Stimulated activated CD4-positive, alpha-beta T cell treated with anti-CD3 and anti-CD28 coated beads, Interleukin-1b, Interleukin-23, amount 100 ng/mL, for 24 hours (primary cell): ENCODE measurements around the gene SHISAL2A.
"Not testable (repeated sequence)": the region's sequence is repeated elsewhere in the genome, so short reads cannot be mapped to it uniquely, and the experiment has no call there.

ENCODE experiments used
- DNase-seq, 4 experiments: peaks; one replicate each; pipeline ENCODE4 v3.0.0-alpha.2; 2020; ENCODE audit warnings: low read depth in 4 of 4, low spot score in 1 of 4

SHISAL2A gene

GRCh38 chr1:52681136-52681535, 48.2 kb downstream of the SHISAL2A start:
- DNase-seq = no peak

- no peak for DNase-seq
These were observed 50.5 kb downstream of the SHISAL2A start for GRCh38 chr1:52683367-52683940.

- no peak for DNase-seq
These were observed 51.6 kb downstream of the SHISAL2A start for GRCh38 chr1:52684545-52684944.

GRCh38 chr1:52686261-52686751, 53.3 kb downstream of the SHISAL2A start:
- DNase-seq = peak; percentile 36 to 57 (median 52)

GRCh38 chr1:52686830-52687229, 53.9 kb downstream of the SHISAL2A start:
- no peak for DNase-seq

GRCh38 chr1:52691821-52692220, 58.9 kb downstream of the SHISAL2A start:
- no peak for DNase-seq

- DNase-seq = no peak
These were observed 59.7 kb downstream of the SHISAL2A start for GRCh38 chr1:52692697-52693096.

GRCh38 chr1:52693351-52693750, 60.4 kb downstream of the SHISAL2A start:
- not testable (repeated sequence) for DNase-seq

GRCh38 chr1:52693843-52694242, 60.9 kb downstream of the SHISAL2A start:
- no peak for DNase-seq

GRCh38 chr1:52695627-52696026, 62.7 kb downstream of the SHISAL2A start:
- no peak for DNase-seq

GRCh38 chr1:52697795-52698674, 65.1 kb downstream of the SHISAL2A start, which contains the start of gene COA7:
TSS of gene COA7 (minus strand) at chr1:52698347. CDS start at chr1:52698326, 21 bp downstream.
- DNase-seq = peak; percentile 36 to 63 (median 54)

- peak; percentile 50 to 77 (median 62) for DNase-seq
These were observed 70.2 kb downstream of the SHISAL2A start for GRCh38 chr1:52702886-52703787.

- DNase-seq = no peak
These were observed 73.2 kb downstream of the SHISAL2A start for GRCh38 chr1:52706136-52706670.
